Stimulated activated CD8-positive, alpha-beta memory T cell treated with anti-CD3 and anti-CD28 coated beads, Interleukin-12 subunit alpha, Interleukin-12 subunit beta, amount 100 ng/mL, for 24 hours (primary cell): ENCODE measurements around the gene LRP1.

Experiments used
- DNase-seq: peaks from one replicate; pipeline ENCODE4 v3.0.0-alpha.2; 2020; ENCODE audit errors: extremely low read depth

Gene LRP1

DNA sequence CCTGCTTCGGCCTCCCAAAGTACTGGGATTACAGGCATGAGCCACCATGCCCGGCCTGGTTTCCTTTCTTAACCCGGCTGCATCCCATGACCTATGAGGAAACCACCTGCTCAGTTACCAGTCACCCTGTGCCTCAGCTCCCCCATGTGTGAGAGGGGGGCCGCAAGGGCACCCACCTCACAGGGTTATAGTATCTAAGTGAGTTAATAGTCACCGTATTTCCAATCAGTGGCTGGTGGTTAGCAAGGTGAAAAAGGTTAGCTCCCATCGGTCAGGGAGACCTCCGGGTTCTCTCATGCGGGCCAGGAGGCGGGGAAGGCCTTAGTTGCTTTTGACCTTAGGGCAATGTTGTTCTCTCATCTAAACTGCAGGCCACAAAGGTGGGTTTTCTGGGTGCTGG, 6.7 kb downstream of the LRP1 start:
- DNase-seq, result no peak

DNA sequence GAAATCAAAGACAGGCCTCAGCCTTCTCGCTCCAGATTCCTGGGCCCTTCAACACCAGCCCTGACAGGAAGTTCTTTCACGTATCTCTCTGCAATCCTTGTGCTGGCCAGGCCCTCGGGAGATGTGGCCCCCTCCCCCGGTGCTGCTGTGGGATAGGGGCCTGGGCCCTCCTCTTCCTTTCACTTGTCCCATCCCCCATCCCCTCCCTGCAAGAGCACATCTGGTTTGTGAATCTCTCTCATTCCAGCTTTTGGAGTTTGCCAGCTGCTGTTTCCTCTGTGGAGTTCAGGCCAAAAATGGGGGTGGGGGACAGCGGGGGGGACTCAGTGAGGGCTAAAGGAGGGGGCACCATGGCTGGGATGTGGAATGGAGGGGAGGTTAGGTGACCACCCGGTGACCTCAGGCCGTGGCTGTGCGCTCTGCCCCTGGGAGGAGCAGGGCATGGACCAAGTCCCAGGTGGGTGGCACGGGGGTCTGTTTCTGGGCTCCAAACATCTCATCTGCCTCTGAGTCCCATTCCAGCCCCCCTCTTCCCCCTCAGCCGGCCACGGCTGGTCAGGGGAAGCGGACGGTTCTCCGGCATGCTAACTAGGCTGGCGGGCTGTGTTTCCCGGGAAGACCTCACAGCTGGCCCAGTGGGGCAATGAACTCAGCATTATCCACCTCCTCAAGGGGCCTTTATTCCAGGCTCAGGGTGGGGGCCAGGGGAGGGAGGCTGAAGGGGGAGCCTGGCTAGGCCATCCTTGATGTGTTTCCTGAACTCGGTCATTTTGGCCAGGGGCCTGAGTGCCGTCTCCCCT, 7.4 kb downstream of the LRP1 start:
- DNase-seq, result no peak

- no peak for DNase-seq
Observed at GRCh38 chr12:57138526-57139272, 10.4 kb downstream of the LRP1 start.

DNA sequence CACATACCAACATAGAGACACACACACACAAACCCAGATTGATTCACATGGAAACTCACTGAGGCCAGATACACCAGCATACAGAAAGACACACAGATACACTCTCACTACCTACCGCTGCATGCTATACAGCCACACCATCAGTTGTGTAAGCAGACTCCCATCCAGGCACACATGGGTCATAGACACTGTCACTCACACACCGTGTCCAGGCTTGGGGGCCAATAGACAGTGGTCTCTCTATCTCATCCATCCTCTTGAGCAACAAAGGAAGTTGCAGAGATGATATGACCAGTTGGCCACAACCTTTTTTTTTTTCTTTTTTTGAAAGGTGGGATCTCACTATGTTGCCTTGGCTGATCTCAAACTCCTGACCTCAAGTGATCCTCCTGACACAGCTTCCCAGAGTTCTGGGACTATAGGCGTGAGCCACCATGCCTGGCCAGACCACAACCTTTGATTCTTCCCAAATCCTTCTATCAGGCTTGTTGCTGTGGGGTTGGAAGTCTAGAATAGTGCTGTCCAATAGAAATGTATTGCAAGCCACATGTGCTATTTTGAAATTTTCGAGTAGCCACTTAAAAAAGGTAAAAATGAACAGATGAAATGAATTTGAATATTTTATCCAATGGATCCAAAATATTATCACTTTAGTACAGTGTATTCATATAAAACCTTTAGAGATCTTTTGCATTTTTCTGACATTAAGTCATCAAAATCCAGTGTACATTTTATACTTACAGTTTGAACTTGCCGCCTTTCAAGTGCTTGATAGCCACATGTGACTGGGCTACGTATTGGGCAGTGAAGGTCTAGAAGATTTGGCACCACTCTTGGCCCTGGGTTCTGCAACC, 11.7 kb downstream of the LRP1 start:
- no peak for DNase-seq

GRCh38 chr12:57141249-57141648, 13.0 kb downstream of the LRP1 start:
- DNase-seq, result no peak

GRCh38 chr12:57142121-57142520, 13.8 kb downstream of the LRP1 start:
- DNase-seq, result no peak

DNA sequence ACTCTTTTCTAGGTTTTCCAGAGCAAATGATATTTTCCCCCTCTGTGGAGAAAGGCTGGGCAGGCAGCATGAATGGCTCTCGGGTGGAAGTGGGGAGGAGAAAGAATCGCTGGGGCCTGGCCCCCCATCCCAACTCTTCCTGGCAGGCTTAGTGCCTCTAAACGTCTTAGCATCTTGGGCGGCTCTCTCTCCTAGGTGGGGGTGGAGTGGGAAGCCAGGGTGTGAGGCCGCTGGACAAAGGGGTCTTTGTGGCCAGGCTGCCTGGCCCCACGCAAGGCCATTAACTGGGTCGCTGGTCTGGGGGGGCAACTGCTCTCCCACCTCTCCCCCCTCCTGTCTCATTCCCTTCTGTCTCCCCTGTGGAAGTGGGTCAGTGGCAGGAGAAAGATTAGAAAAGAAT, 14.4 kb downstream of the LRP1 start:
- DNase-seq, result no peak

GRCh38 chr12:57143454-57143853, 15.2 kb downstream of the LRP1 start:
- no peak for DNase-seq

- DNase-seq, result no peak
Observed at GRCh38 chr12:57145460-57146059, 17.3 kb downstream of the LRP1 start.

GRCh38 chr12:57146092-57146491, 17.8 kb downstream of the LRP1 start:
- DNase-seq, result no peak

DNA sequence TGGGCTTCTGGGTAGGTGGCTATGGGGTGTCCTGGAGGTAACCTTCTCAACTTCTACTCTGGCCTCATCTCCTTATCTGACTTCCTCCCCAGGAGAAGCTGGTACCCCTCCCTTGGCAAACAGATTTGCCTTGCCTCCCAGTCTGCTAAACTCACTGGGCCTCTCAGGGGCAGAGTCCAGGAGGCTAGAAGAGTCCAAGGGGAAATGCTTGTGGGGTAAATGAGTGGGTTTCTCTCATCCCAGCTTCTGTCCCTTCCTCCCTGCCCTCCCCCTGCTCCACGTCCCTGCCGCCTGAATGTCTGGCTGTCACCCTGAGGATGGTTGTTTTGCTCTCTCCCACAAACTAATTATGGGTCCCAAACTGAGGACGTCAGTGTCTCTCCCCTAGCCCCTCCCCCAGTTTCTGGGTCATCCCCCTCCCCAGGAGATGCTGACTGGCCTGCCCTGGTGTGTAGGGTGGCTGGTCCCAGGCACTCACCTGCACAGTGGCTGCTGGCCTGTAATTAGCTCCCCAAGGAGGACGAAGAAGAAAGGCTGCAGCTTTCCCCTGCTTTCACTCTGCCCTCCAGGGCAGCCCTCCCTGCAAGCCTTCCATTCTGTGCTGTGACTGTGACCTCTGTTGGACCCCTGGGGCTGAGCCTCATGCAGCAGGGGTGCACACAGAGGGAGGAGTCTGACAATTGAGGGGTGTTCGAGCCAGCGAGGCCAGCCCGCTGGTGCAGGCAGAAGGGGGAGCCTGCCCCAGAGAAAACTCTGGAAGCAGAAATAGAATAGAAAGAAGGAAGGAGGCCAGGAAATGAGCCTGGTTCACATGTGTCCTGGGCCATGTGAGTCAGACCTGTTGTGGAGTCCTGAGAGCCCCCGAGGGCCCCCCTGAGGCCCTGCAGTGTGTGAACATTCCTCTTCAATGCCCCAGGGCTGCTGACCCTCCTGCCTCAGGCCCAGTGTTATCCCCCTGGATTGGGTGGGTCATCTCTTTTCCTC, 19.0 kb downstream of the LRP1 start, which contains the start of gene LRP1-AS:
Gene LRP1-AS (minus strand): TSS at position 659 of the 984 bp plus-strand sequence.
- no peak for DNase-seq

DNA sequence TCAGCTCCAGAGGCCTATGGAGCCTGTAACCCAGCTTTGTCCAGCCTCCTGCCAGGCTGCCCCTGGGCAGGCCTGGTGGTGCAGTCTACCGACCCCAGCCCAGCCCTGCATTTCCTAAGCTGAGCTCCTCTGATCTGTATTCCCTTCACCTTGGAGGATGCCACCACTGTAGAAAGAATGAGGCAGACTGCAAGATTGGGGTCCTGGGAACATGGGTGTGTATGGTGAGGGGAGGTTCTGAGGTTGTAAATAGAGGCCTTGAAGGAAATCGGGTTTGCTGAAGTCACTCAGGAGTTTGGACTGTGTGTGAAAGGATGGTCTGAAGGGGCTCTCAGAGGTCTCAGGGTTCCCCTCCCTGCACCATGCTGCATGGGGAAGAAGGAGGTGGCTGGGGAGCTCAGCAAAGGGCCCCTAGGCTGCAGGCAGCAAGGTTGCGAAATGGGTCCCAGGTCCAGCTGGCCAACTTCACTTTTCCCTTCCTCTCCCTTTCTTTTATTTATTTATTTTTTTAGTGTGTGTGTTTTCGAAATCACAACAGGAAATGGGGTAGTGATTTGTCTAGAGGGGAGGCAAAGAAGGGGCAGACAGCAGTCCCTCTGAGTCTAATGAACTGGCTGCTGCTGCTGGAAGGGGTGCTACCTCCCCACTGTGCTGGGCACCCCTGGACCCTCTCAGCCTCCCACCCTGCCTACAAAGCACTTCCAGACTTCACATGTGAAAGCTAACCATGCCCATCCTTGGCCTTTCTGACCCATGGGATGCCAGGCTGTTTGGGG, 20.4 kb downstream of the LRP1 start:
- DNase-seq, result no peak

GRCh38 chr12:57149245-57149900, 21.1 kb downstream of the LRP1 start:
- DNase-seq, result no peak

GRCh38 chr12:57150400-57151000, 22.2 kb downstream of the LRP1 start:
- DNase-seq, result no peak

GRCh38 chr12:57151741-57152630, 23.7 kb downstream of the LRP1 start:
- DNase-seq, result no peak

DNA sequence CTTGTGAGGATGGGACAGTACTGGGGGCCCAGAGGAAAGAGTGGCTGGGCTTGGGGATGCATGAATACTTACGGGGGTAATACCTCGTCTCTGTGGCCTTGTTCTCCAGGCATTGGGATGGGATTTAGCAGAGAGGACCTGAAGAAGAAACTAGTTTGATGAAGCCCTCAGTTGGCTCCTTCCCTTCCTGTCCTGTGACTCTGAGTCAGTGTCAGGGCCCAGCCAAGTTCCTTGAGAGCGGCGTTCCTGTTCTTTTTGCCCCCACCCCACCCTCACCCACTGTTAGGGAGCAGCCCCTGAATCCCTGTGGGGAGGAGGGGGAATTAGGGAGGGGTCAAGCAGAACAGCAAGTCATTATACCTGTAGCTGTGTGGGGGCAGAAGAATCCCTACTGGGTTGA, 24.4 kb downstream of the LRP1 start:
- DNase-seq, result no peak

- DNase-seq, result no peak
Observed at GRCh38 chr12:57153415-57153997, 25.2 kb downstream of the LRP1 start.
